ENCODE results near the gene SEC31B. TPM values are rescaled to one million over a fixed set of nuclear protein-coding genes. Genes with fewer than 3 reads are reported as not detected.

Gene SEC31B
- polyA plus RNA-seq, 3 donors, result 0.05 to 50.2 (median 0.09) TPM

DNA sequence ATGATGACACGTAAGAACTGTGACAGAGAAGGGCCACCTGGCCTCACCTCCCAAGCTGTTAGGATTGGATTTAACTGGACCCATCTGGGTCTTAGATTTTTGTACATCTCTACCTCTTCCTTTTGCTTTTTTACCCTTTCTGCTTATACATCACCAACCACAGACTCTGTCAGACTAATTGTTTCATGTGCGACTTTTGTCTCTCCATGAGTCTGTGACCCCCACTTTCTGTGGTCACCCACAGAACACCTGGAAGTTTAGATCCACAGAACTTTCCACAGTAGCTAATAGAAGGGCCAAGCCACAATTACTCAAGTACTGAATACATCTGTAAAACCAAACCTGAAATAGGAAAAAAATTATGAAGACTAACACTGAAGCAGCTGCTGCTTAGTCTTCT is 23.1 kb downstream of the SEC31B start:
- Histone ChIP-seq H3K36me3 (replicated peaks in 1 of 2; ENCODE audit: control insufficient read depth in 1 of 2, insufficient read depth in 2 of 2, low read length in 2 of 2) (peaks cover 40 to 63% of the 10 kb centered on the region in 2 donors), H4K20me1 (ENCODE audit: insufficient read depth, low read length) (no peaks in the 10 kb centered on the region), H3K9ac (ENCODE audit: insufficient read depth, low read length, poor library complexity, severe bottlenecking) (no peak overlapping the region), H3K79me2 (ENCODE audit: insufficient read depth, low read length) (no peaks in the 10 kb centered on the region), H3K4me1 (ENCODE audit: control insufficient read depth in 1 of 2, insufficient read depth in 2 of 2, low read length in 2 of 2) (peaks cover 0 to 3% of the 10 kb centered on the region in 2 donors), H3K4me2 (replicated peaks; ENCODE audit: extremely low read depth, low read length, poor library complexity, severe bottlenecking) (no peak overlapping the region), H3K4me3 (replicated peaks in 1 of 3; ENCODE audit: low read depth in 2 of 3, low read length in 3 of 3) (no peak overlapping the region), H3K27ac (ENCODE audit: low read depth in 1 of 2, low read length in 2 of 2) (no peak overlapping the region), H2AFZ (ENCODE audit: insufficient read depth, low read depth, low read length, poor library complexity, severe bottlenecking) (no peak overlapping the region), H3K9me3 (replicated peaks in 1 of 2; ENCODE audit: control insufficient read depth in 1 of 2, insufficient read depth in 1 of 2, low read length in 2 of 2) (no peaks in the 10 kb centered on the region), H3K27me3 (ENCODE audit: control insufficient read depth in 2 of 2, insufficient read depth in 2 of 2, low read length in 2 of 2) (no peaks in the 10 kb centered on the region)
- H3K36me3 Mint-ChIP-seq, result peaks cover 66% of the 10 kb centered on the region in 2 donors
- H3K27ac Mint-ChIP-seq, result no peak overlapping the region
- intact Hi-C loops (cut with micrococcal nuclease), result no loop called here
- H3K27me3 Mint-ChIP-seq (ENCODE audit: low read depth in 3 of 3), result peaks cover 0 to 1% (median 0%) of the 10 kb centered on the region in 3 donors
- TF ChIP-seq CTCF (IDR thresholded peaks at IDR 0.05), result no peak
- peaks cover 0 to 2% (median 0%) of the 10 kb centered on the region in 7 donors for H3K9me3 Mint-ChIP-seq
- H3K4me3 Mint-ChIP-seq, result no peak overlapping the region
- peaks cover 4% of the 10 kb centered on the region for H3K4me1 Mint-ChIP-seq
- no peak for DNase-seq
- 92% methylated on average over 2 of the region's 2 CpGs for WGBS (ENCODE audit: insufficient coverage)

DNA sequence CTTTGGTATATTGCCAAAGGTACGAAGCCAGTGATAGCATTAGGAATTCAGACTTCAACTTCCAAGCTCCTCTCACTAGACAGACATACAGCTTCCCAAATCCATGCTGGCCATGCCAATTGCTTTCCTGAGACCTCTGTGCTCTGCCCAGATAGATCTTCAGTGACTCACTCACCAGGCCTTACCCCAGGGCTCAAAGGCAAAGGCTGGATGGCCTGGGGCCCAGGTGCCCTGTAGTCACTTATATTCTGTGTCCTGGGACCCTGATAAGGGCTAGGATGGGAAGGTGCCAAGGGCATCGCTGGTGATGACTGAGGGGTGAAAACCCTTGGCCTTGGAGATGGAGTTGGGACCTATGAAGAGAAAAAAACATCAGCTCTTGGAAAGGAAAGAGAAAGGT is 29.1 kb downstream of the SEC31B start:
- no peak overlapping the region for H2AFZ ChIP-seq (ENCODE audit: insufficient read depth, low read depth, low read length, poor library complexity, severe bottlenecking)
- H3K27ac ChIP-seq (ENCODE audit: low read depth in 1 of 2, low read length in 2 of 2), result no peak overlapping the region
- H3K79me2 ChIP-seq (ENCODE audit: insufficient read depth, low read length), result no peaks in the 10 kb centered on the region
- no peak overlapping the region for H3K4me2 ChIP-seq (replicated peaks; ENCODE audit: extremely low read depth, low read length, poor library complexity, severe bottlenecking)
- H3K4me3 ChIP-seq (replicated peaks in 1 of 3; ENCODE audit: low read depth in 2 of 3, low read length in 3 of 3), result no peak overlapping the region
- H3K27me3 Mint-ChIP-seq (ENCODE audit: low read depth in 3 of 3), result peaks cover 0 to 3% (median 0%) of the 10 kb centered on the region in 3 donors
- peaks cover 30 to 47% of the 10 kb centered on the region in 2 donors for H3K36me3 ChIP-seq (replicated peaks in 1 of 2; ENCODE audit: control insufficient read depth in 1 of 2, insufficient read depth in 2 of 2, low read length in 2 of 2)
- H3K9me3 ChIP-seq (replicated peaks in 1 of 2; ENCODE audit: control insufficient read depth in 1 of 2, insufficient read depth in 1 of 2, low read length in 2 of 2), result no peaks in the 10 kb centered on the region
- intact Hi-C loops (cut with micrococcal nuclease), result no loop called here
- peaks cover 54 to 56% of the 10 kb centered on the region in 2 donors for H3K36me3 Mint-ChIP-seq
- H3K9ac ChIP-seq (ENCODE audit: insufficient read depth, low read length, poor library complexity, severe bottlenecking), result no peak overlapping the region
- 100% methylated on average over 1 of the region's 2 CpGs for WGBS (ENCODE audit: insufficient coverage)
- TF ChIP-seq CTCF (IDR thresholded peaks at IDR 0.05), result no peak
- no peak overlapping the region for H3K4me3 Mint-ChIP-seq
- peaks cover 0 to 1% (median 0%) of the 10 kb centered on the region in 7 donors for H3K9me3 Mint-ChIP-seq
- DNase-seq, result no peak
- H4K20me1 ChIP-seq (ENCODE audit: insufficient read depth, low read length), result no peaks in the 10 kb centered on the region
- H3K4me1 Mint-ChIP-seq, result no peaks in the 10 kb centered on the region
- H3K4me1 ChIP-seq (ENCODE audit: control insufficient read depth in 1 of 2, insufficient read depth in 2 of 2, low read length in 2 of 2), result no peaks in the 10 kb centered on the region
- H3K27me3 ChIP-seq (ENCODE audit: control insufficient read depth in 2 of 2, insufficient read depth in 2 of 2, low read length in 2 of 2), result no peaks in the 10 kb centered on the region
- peak overlapping the region in 1 of 7 donors; percentile 12 for H3K27ac Mint-ChIP-seq

All from CD14-positive monocyte (primary cell).